GM23338 (cell line): ENCODE measurements around the gene AFAP1. TPM values are rescaled to one million over a fixed set of nuclear protein-coding genes. Genes with fewer than 3 reads are reported as not detected.

Experiments
- ATAC-seq: fragments of 200-7000 bp; cut with Tn5 transposase; 3 replicates; pipeline ENCODE4 v1.9.1; 2020
- DNase-seq: peaks from one replicate; pipeline ENCODE4 v3.0.0-alpha.2; 2015; ENCODE audit warnings: low spot score
- H2AFZ ChIP-seq: fragments of 200-600 bp; sonication (generic); 2 replicates; pipeline ENCODE4 v1.8.0; 2016; ENCODE audit warnings: antibody characterized with exemption, mild to moderate bottlenecking, moderate library complexity
- H3F3A ChIP-seq: fragments of 200-600 bp; sonication (generic); replicated peaks from 2 replicates; pipeline ENCODE4 v1.8.0; 2017; ENCODE audit warnings: antibody characterized with exemption, mixed run types, low read depth
- H3K27ac ChIP-seq: fragments of 200-600 bp; sonication (generic); 2 replicates; pipeline ENCODE4 v1.6.1; 2016; ENCODE audit warnings: low read depth
- H3K27me3 ChIP-seq: fragments of 200-600 bp; sonication (generic); 2 replicates; pipeline ENCODE4 v1.8.0; 2016; ENCODE audit warnings: mild to moderate bottlenecking, mixed run types, moderate library complexity; ENCODE audit not compliant: insufficient read depth
- H3K36me3 ChIP-seq: fragments of 200-600 bp; sonication (generic); 2 replicates; pipeline ENCODE4 v1.8.0; 2016; ENCODE audit warnings: mild to moderate bottlenecking; ENCODE audit not compliant: insufficient read depth
- H3K4me1 ChIP-seq: fragments of 200-600 bp; sonication (generic); 2 replicates; pipeline ENCODE4 v1.8.0; 2016; ENCODE audit warnings: mild to moderate bottlenecking, moderate library complexity; ENCODE audit not compliant: insufficient read depth
- H3K4me2 ChIP-seq: fragments of 200-600 bp; sonication (generic); 2 replicates; pipeline ENCODE4 v1.7.1; 2017; ENCODE audit warnings: mixed run types
- H3K4me3 ChIP-seq: fragments of 200-600 bp; sonication (generic); 2 replicates; pipeline ENCODE4 v1.6.1; 2016; ENCODE audit warnings: mixed run types
- H3K79me2 ChIP-seq: fragments of 200-600 bp; sonication (generic); replicated peaks from 2 replicates; pipeline ENCODE4 v1.8.0; 2017; ENCODE audit warnings: mild to moderate bottlenecking; ENCODE audit not compliant: insufficient read depth
- H3K9me2 ChIP-seq: fragments of 200-600 bp; sonication (generic); 2 replicates; pipeline ENCODE4 v1.8.0; 2017; ENCODE audit not compliant: insufficient read depth
- H4K20me1 ChIP-seq: fragments of 200-600 bp; sonication (generic); replicated peaks from 2 replicates; pipeline ENCODE4 v1.8.0; 2017; ENCODE audit warnings: mild to moderate bottlenecking; ENCODE audit not compliant: insufficient read depth
- H3K27ac Mint-ChIP-seq: 2 replicates; pipeline ENCODE4 v1.8.0; 2020; ENCODE audit warnings: inconsistent platforms, mild to moderate bottlenecking, moderate library complexity, mixed read lengths
- H3K27me3 Mint-ChIP-seq: 3 replicates; pipeline ENCODE4 v1.8.0; 2022; ENCODE audit warnings: low read depth, mild to moderate bottlenecking, moderate library complexity, mixed read lengths, inconsistent platforms; ENCODE audit not compliant: insufficient read depth, poor library complexity
- H3K36me3 Mint-ChIP-seq: 3 replicates; pipeline ENCODE4 v1.8.0; 2021; ENCODE audit warnings: low read depth, mild to moderate bottlenecking, inconsistent platforms, moderate library complexity, mixed read lengths
- H3K4me1 Mint-ChIP-seq: 3 replicates; pipeline ENCODE4 v1.8.0; 2020; ENCODE audit warnings: mild to moderate bottlenecking, inconsistent platforms, mixed read lengths
- H3K4me3 Mint-ChIP-seq: 3 replicates; pipeline ENCODE4 v1.8.0; 2021; ENCODE audit warnings: moderate library complexity, mild to moderate bottlenecking, inconsistent platforms, mixed read lengths
- H3K9me3 Mint-ChIP-seq: 3 replicates; pipeline ENCODE4 v1.8.0; 2020; ENCODE audit warnings: moderate library complexity, mild to moderate bottlenecking, inconsistent platforms, mixed read lengths
- NANOG ChIP-seq: IDR thresholded peaks from 2 replicates; pipeline ENCODE4 v1.6.1; 2016; ENCODE audit warnings: antibody characterized with exemption, borderline replicate concordance
- ZNF114 ChIP-seq: fragments of 250-450 bp; sonication (Bioruptor Pico); IDR thresholded peaks from 2 replicates; pipeline ENCODE4 v1.5.0; 2020; ENCODE audit warnings: mild to moderate bottlenecking, moderate library complexity
- ZNF331 ChIP-seq: fragments of 250-450 bp; sonication (Bioruptor Pico); IDR thresholded peaks from 2 replicates; pipeline ENCODE4 v1.5.0; 2020; ENCODE audit warnings: low read depth, mild to moderate bottlenecking, moderate library complexity
- polyA plus RNA-seq: library from polyadenylated mRNA; unstranded; fragments of >200 nt; fragmentation: Nextera tagmentation; extraction: Ambion mirVana; gene quantifications from 2 replicates; pipeline ENCODE4 v1.2.1, GENCODE V29; 2016
- total RNA-seq: library from RNA; depleted of rRNA; stranded (reverse); fragments of >200 nt; shearing (Covaris generic); gene quantifications from 2 replicates; pipeline ENCODE4 v1.2.3, GENCODE V29; 2014
- TF ChIP-seq, protein P1 (sequence below), 2 experiments: fragments of 200-600 bp in 1 of 2; sonication (generic) in 1 of 2; conservative IDR thresholded peaks; 2 replicates each; pipeline versions ENCODE4 v1.5.1 to v1.6.1; 2016 to 2017; ENCODE audit warnings: antibody characterized with exemption in 2 of 2, low read depth in 2 of 2, mild to moderate bottlenecking in 2 of 2, moderate library complexity in 1 of 2
- TF ChIP-seq, protein P2 (sequence below): IDR thresholded peaks from one replicate; pipeline ENCODE4 v1.6.1; 2018; ENCODE audit warnings: antibody characterized with exemption; ENCODE audit not compliant: unreplicated experiment
- TF ChIP-seq, protein P3 (sequence below): fragments of 250-450 bp; sonication (Bioruptor Pico); IDR thresholded peaks from 2 replicates; pipeline ENCODE4 v1.5.0; 2020; ENCODE audit warnings: mild to moderate bottlenecking, moderate library complexity
- TF ChIP-seq, protein P4 (sequence below): IDR thresholded peaks from 2 replicates; pipeline ENCODE4 v1.6.1; 2016; ENCODE audit warnings: antibody characterized with exemption

AFAP1 gene
- total and polyA plus RNA-seq, 2 experiments from 2014 or later: 6.5 to 21.5 TPM

DNA sequence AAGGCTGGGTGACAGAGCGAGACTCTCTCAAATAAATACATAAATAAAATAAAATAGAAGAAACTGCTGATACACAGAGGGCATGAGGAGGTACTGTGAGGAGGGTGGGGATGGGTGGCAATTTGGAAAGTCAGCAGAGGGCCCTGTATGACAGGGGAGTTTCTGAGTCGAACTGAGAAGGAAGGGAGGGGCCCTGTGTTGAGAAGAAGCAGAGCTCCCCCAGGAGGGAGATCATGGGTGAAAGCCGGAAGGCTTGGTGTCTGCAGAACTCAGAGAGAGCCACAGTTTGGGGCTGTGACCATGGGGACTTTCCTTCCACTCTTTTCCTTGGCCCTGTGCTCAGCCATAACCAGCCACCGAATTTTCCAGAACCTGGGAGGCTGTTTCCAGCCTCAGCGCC is 24.8 kb upstream of the AFAP1 start:
- no peak for DNase-seq
- Mint-ChIP-seq H3K4me1 (peaks cover 11% of the 10 kb centered on the region), H3K9me3 (no peaks in the 10 kb centered on the region), H3K27ac (no peak overlapping the region), H3K4me3 (no peak overlapping the region), H3K36me3 (no peaks in the 10 kb centered on the region), H3K27me3 (peaks cover 4% of the 10 kb centered on the region)
- H3K79me2 ChIP-seq: no peaks in the 10 kb centered on the region
- H3K9me2 ChIP-seq: no peaks in the 10 kb centered on the region
- no peak for TF ChIP-seq ZNF331
- TF ChIP-seq, protein P1, sequence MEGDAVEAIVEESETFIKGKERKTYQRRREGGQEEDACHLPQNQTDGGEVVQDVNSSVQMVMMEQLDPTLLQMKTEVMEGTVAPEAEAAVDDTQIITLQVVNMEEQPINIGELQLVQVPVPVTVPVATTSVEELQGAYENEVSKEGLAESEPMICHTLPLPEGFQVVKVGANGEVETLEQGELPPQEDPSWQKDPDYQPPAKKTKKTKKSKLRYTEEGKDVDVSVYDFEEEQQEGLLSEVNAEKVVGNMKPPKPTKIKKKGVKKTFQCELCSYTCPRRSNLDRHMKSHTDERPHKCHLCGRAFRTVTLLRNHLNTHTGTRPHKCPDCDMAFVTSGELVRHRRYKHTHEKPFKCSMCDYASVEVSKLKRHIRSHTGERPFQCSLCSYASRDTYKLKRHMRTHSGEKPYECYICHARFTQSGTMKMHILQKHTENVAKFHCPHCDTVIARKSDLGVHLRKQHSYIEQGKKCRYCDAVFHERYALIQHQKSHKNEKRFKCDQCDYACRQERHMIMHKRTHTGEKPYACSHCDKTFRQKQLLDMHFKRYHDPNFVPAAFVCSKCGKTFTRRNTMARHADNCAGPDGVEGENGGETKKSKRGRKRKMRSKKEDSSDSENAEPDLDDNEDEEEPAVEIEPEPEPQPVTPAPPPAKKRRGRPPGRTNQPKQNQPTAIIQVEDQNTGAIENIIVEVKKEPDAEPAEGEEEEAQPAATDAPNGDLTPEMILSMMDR (conservative IDR thresholded peaks at IDR 0.05; ENCODE audit: low read depth in 2 of 2): peak in 1 of 2 experiments; percentile 36; a peak in 2 of 4 replicates
- H3K36me3 ChIP-seq: no peaks in the 10 kb centered on the region
- H3K4me2 ChIP-seq: no peak overlapping the region
- H3K27me3 ChIP-seq: no peaks in the 10 kb centered on the region
- no peak overlapping the region for H3K4me3 ChIP-seq
- H3F3A ChIP-seq: no peaks in the 10 kb centered on the region
- H2AFZ ChIP-seq: no peak overlapping the region
- no peaks in the 10 kb centered on the region; the same call in 1 of the 2 replicates for H4K20me1 ChIP-seq
- H3K4me1 ChIP-seq: peaks cover 7% of the 10 kb centered on the region
- no peak overlapping the region for H3K27ac ChIP-seq
- ATAC-seq: no peak

DNA sequence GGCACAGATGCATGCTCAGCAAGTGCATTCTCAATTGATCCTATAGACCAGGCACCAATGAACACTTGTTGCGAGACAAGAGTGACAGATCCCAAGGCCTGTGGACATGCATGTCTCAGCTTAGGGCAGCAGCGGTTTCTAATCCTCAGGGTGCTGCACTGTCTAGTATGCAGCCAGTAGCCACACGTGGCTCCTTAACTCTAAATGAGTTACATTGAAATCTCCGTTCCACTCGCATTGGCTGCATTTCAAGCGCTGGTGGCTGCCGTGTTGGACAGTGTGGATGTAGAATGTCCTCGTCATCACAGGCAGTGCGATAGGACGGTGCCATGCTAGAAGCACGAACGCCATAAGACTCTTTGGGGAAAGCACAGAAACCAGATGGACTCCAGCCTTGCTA is 24.0 kb upstream of the AFAP1 start:
- Histone ChIP-seq H3F3A (no peaks in the 10 kb centered on the region), H3K4me1 (peaks cover 13% of the 10 kb centered on the region), H3K4me3 (no peak overlapping the region), H2AFZ (no peak overlapping the region), H3K4me2 (no peak overlapping the region), H3K79me2 (no peaks in the 10 kb centered on the region), H3K27me3 (no peaks in the 10 kb centered on the region), H3K9me2 (no peaks in the 10 kb centered on the region), H4K20me1 (no peaks in the 10 kb centered on the region; the same call in 1 of the 2 replicates), H3K36me3 (no peaks in the 10 kb centered on the region), H3K27ac (no peak overlapping the region)
- DNase-seq (no peak), ATAC-seq (no peak)
- H3K36me3 Mint-ChIP-seq: no peaks in the 10 kb centered on the region
- H3K4me3 Mint-ChIP-seq: no peak overlapping the region
- H3K4me1 Mint-ChIP-seq: peaks cover 15% of the 10 kb centered on the region
- no peaks in the 10 kb centered on the region for H3K9me3 Mint-ChIP-seq
- peaks cover 4% of the 10 kb centered on the region for H3K27me3 Mint-ChIP-seq
- H3K27ac Mint-ChIP-seq: no peak overlapping the region
- TF ChIP-seq NANOG (no peak), ZNF114 (CRISPR knock-in tag) (no peak)
- TF ChIP-seq, protein P2, sequence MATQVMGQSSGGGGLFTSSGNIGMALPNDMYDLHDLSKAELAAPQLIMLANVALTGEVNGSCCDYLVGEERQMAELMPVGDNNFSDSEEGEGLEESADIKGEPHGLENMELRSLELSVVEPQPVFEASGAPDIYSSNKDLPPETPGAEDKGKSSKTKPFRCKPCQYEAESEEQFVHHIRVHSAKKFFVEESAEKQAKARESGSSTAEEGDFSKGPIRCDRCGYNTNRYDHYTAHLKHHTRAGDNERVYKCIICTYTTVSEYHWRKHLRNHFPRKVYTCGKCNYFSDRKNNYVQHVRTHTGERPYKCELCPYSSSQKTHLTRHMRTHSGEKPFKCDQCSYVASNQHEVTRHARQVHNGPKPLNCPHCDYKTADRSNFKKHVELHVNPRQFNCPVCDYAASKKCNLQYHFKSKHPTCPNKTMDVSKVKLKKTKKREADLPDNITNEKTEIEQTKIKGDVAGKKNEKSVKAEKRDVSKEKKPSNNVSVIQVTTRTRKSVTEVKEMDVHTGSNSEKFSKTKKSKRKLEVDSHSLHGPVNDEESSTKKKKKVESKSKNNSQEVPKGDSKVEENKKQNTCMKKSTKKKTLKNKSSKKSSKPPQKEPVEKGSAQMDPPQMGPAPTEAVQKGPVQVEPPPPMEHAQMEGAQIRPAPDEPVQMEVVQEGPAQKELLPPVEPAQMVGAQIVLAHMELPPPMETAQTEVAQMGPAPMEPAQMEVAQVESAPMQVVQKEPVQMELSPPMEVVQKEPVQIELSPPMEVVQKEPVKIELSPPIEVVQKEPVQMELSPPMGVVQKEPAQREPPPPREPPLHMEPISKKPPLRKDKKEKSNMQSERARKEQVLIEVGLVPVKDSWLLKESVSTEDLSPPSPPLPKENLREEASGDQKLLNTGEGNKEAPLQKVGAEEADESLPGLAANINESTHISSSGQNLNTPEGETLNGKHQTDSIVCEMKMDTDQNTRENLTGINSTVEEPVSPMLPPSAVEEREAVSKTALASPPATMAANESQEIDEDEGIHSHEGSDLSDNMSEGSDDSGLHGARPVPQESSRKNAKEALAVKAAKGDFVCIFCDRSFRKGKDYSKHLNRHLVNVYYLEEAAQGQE: no peak
- TF ChIP-seq, protein P3, sequence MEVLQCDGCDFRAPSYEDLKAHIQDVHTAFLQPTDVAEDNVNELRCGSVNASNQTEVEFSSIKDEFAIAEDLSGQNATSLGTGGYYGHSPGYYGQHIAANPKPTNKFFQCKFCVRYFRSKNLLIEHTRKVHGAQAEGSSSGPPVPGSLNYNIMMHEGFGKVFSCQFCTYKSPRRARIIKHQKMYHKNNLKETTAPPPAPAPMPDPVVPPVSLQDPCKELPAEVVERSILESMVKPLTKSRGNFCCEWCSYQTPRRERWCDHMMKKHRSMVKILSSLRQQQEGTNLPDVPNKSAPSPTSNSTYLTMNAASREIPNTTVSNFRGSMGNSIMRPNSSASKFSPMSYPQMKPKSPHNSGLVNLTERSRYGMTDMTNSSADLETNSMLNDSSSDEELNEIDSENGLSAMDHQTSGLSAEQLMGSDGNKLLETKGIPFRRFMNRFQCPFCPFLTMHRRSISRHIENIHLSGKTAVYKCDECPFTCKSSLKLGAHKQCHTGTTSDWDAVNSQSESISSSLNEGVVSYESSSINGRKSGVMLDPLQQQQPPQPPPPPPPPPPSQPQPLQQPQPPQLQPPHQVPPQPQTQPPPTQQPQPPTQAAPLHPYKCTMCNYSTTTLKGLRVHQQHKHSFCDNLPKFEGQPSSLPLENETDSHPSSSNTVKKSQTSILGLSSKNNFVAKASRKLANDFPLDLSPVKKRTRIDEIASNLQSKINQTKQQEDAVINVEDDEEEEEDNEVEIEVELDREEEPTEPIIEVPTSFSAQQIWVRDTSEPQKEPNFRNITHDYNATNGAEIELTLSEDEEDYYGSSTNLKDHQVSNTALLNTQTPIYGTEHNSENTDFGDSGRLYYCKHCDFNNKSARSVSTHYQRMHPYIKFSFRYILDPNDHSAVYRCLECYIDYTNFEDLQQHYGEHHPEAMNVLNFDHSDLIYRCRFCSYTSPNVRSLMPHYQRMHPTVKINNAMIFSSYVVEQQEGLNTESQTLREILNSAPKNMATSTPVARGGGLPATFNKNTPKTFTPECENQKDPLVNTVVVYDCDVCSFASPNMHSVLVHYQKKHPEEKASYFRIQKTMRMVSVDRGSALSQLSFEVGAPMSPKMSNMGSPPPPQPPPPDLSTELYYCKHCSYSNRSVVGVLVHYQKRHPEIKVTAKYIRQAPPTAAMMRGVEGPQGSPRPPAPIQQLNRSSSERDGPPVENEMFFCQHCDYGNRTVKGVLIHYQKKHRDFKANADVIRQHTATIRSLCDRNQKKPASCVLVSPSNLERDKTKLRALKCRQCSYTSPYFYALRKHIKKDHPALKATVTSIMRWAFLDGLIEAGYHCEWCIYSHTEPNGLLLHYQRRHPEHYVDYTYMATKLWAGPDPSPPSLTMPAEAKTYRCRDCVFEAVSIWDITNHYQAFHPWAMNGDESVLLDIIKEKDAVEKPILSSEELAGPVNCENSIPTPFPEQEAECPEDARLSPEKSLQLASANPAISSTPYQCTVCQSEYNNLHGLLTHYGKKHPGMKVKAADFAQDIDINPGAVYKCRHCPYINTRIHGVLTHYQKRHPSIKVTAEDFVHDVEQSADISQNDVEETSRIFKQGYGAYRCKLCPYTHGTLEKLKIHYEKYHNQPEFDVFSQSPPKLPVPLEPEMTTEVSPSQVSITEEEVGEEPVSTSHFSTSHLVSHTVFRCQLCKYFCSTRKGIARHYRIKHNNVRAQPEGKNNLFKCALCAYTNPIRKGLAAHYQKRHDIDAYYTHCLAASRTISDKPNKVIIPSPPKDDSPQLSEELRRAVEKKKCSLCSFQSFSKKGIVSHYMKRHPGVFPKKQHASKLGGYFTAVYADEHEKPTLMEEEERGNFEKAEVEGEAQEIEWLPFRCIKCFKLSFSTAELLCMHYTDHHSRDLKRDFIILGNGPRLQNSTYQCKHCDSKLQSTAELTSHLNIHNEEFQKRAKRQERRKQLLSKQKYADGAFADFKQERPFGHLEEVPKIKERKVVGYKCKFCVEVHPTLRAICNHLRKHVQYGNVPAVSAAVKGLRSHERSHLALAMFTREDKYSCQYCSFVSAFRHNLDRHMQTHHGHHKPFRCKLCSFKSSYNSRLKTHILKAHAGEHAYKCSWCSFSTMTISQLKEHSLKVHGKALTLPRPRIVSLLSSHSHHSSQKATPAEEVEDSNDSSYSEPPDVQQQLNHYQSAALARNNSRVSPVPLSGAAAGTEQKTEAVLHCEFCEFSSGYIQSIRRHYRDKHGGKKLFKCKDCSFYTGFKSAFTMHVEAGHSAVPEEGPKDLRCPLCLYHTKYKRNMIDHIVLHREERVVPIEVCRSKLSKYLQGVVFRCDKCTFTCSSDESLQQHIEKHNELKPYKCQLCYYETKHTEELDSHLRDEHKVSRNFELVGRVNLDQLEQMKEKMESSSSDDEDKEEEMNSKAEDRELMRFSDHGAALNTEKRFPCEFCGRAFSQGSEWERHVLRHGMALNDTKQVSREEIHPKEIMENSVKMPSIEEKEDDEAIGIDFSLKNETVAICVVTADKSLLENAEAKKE (CRISPR knock-in tag): no peak
- TF ChIP-seq, protein P4, sequence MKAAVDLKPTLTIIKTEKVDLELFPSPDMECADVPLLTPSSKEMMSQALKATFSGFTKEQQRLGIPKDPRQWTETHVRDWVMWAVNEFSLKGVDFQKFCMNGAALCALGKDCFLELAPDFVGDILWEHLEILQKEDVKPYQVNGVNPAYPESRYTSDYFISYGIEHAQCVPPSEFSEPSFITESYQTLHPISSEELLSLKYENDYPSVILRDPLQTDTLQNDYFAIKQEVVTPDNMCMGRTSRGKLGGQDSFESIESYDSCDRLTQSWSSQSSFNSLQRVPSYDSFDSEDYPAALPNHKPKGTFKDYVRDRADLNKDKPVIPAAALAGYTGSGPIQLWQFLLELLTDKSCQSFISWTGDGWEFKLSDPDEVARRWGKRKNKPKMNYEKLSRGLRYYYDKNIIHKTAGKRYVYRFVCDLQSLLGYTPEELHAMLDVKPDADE: no peak
